HL-60 (cell line): Measurements from ENCODE around the gene A4GALT.

Experiments used
- CTCF ChIP-seq: IDR thresholded peaks from one replicate; pipeline ENCODE4 v1.5.1; 2011; ENCODE audit warnings: low read length, control low read depth, inconsistent platforms; ENCODE audit not compliant: insufficient read depth
- GABPA ChIP-seq: IDR thresholded peaks from 2 replicates; pipeline ENCODE4 v1.6.1; 2012; ENCODE audit warnings: low read depth

GRCh38 chr22:42642806-42643633 lies 77.7 kb downstream of the A4GALT start:
- TF ChIP-seq CTCF (no peak), GABPA (no peak)
